Measurements from ENCODE around the gene ATF4. TPM values are rescaled to one million over a fixed set of nuclear protein-coding genes. Genes with fewer than 3 reads are reported as not detected.

The ATF4 gene
- total and polyA plus RNA-seq, 3 donors from 2014 or later, result 192 to 228 (median 227) TPM

DNA sequence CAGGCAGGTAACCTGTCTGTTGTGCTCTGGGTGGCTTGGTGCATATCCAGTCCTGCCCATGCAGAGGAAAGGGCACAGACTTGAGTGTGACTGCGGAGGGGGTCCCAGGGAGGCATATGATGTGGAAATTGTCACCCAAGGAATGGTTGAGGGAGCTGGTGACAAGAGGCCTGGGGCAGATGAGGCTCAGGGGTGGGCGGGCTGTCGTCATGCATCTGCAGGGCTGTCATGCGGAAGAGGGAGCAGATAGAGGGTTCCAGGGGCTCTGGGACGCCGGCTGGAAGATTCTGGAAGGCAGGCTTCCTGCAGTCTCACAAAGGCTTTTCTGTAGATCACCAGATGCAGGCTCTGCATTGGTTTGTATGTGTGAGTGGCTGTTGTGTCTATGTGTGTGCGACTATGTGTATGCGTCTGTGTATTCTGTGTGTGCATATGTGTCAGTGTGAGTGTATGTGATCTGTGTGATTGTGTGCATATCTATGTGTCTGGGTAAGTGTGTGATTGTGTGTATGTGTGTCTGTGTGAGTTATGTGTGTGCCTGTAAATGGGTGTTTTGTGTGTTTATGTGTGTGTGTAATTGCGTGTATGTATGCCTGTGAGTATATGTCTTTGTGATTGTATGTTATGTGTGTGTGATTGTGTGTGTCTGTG is 42.6 kb downstream of the ATF4 start:
- 82 to 83% methylated on average over 8 to 9 of the region's 9 CpGs for WGBS, 2 donors
- H3K27me3 ChIP-seq, result no peaks in the 10 kb centered on the region
- intact Hi-C loops (cut with DNase I; ENCODE audit: low total_unique reads), result no loop called here

DNA sequence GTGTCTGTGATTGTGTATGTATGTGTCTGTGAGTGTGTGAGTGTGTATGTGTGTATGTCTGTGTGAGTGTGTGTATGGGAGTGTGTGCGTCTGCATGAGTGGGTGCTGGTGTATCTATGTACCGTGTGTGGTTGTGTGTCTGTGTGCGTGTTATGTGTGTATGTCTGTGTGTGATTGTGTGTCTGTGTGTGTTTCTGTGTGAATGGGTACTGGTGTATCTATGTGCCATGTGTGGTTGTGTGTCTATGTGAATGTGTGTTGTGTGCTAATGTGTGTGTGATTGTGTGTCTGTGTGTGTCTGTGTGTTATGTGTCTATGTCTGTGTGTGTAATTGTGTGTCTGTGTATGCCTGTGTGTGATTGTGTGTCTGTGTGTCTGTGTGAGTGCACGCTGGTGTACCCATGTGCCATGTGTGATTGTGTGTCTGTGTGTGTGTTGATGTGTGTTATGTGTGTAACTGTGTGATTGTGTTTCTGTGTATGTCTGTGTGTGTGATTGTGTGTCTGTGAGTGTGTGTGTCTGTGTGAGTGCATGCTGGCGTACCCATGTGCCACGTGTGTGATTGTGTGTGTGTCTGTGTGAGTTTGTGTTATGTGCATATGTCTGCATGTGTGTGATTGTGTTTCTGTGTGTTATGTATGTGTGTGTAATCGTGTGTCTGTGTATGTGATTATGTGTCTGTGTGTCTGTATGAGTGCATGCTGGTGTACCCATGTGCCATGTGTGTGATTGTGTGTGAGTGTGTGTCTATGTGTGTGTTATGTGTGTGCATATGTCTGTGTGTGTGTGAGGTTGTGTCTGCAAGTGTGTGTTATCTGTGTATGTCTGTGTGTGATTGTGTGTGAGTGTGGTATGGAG is 43.4 kb downstream of the ATF4 start:
- H3K4me1 ChIP-seq, result peaks cover 3% of the 10 kb centered on the region
- 85 to 89% methylated on average over 7 of the region's 7 CpGs for WGBS, 2 donors
- no peaks in the 10 kb centered on the region for H3K27me3 ChIP-seq
- H3K27ac ChIP-seq, result no peak overlapping the region
- no peaks in the 10 kb centered on the region for H3K9me3 ChIP-seq
- no peaks in the 10 kb centered on the region for H3K36me3 ChIP-seq (ENCODE audit: low read depth, missing control alignments)
- no peak overlapping the region for H3K4me3 ChIP-seq
- TF ChIP-seq, protein P1, sequence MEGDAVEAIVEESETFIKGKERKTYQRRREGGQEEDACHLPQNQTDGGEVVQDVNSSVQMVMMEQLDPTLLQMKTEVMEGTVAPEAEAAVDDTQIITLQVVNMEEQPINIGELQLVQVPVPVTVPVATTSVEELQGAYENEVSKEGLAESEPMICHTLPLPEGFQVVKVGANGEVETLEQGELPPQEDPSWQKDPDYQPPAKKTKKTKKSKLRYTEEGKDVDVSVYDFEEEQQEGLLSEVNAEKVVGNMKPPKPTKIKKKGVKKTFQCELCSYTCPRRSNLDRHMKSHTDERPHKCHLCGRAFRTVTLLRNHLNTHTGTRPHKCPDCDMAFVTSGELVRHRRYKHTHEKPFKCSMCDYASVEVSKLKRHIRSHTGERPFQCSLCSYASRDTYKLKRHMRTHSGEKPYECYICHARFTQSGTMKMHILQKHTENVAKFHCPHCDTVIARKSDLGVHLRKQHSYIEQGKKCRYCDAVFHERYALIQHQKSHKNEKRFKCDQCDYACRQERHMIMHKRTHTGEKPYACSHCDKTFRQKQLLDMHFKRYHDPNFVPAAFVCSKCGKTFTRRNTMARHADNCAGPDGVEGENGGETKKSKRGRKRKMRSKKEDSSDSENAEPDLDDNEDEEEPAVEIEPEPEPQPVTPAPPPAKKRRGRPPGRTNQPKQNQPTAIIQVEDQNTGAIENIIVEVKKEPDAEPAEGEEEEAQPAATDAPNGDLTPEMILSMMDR (IDR thresholded peaks at IDR 0.05), result no peak
- no peak for TF ChIP-seq POLR2A (IDR thresholded peaks at IDR 0.05)
- no peak for DNase-seq
- intact Hi-C loops (cut with DNase I; ENCODE audit: low total_unique reads), result no loop called here

More for the DNA sequence above, 42.6 kb downstream of the ATF4 start:
- Histone ChIP-seq H3K27ac (no peak overlapping the region), H3K4me1 (peaks cover 3% of the 10 kb centered on the region), H3K9me3 (no peaks in the 10 kb centered on the region), H3K4me3 (no peak overlapping the region), H3K36me3 (ENCODE audit: low read depth, missing control alignments) (no peaks in the 10 kb centered on the region)
- TF ChIP-seq, protein P1 (IDR thresholded peaks at IDR 0.05), result no peak
- TF ChIP-seq POLR2A (IDR thresholded peaks at IDR 0.05), result no peak
- DNase-seq, result no peak

DNA sequence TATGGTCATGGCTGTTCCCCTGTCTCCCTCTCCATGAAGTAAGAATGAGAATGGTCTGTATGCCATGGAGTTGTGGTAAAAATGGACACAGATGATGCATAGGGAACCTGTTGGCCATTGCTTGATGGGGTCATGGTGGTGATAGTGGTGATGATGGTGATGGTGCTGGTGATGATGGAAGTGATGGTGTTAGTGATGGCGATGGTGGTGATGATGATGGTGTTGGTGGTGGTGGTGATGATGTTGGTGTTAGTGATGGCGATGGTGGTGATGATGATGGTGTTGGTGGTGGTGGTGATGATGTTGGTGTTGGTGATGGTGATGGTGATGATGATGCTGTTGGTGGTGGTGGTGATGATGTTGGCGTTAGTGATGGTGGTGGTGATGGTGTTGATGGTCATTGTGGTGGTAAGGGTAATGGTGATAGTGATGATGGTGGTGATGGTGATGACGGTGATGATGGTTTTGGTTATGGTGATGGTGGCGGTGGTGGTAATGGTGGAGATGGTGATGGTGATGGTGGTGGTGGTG is 45.1 kb downstream of the ATF4 start:
- H3K27ac ChIP-seq, result no peak overlapping the region
- no peaks in the 10 kb centered on the region for H3K4me1 ChIP-seq
- 94 to 97% methylated on average over 5 of the region's 5 CpGs for WGBS, 2 donors
- TF ChIP-seq, protein P1 (IDR thresholded peaks at IDR 0.05), result no peak
- no peak for TF ChIP-seq POLR2A (IDR thresholded peaks at IDR 0.05)
- H3K4me3 ChIP-seq, result no peak overlapping the region
- H3K27me3 ChIP-seq, result no peaks in the 10 kb centered on the region
- intact Hi-C loops (cut with DNase I; ENCODE audit: low total_unique reads), result no loop called here
- DNase-seq, result no peak
- H3K36me3 ChIP-seq (ENCODE audit: low read depth, missing control alignments), result no peaks in the 10 kb centered on the region
- H3K9me3 ChIP-seq, result no peaks in the 10 kb centered on the region

DNA sequence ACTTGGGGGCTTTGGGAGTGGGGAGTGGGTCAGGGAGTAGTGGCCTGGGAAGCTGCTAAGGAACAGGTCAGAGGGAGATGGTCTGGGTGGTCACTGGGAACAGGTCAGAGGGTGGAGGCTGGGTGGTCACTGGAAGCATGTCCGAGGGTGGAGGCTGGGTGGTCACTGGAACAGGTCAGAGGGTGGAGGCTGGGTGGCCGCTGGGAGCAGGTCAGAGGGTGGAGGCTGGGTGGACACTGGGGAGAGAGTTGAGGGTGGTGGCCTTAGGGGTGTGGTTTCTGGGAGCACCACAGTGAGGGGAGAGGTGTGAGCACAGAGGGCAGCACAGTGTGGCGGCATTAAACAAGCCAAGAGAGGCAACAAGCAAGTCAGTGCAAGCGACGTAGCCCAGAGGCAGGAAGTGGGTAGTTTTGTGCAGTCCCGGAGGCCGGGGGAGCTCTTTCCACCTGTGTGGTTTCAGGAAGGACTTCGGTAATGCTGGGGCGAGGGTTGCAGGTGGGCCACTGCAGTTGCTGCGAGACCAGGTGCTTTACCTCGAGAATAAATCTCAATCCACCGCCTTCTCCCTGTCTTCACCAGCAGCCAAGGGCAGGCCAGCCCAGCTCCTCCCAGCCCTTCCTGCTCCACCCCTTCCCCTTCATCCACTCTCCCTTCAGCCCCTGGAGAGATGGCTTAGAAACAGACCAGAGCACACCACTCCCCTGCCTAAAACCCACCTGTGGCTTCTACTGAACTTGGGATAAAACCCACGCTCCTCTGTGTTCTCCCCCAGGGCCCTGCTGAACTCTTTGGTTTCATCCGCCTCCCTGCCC is 47.0 kb downstream of the ATF4 start:
- TF ChIP-seq, protein P1 (IDR thresholded peaks at IDR 0.05), result no peak
- no peak for TF ChIP-seq POLR2A (IDR thresholded peaks at IDR 0.05)
- no peak for DNase-seq
- H3K4me1 ChIP-seq, result no peaks in the 10 kb centered on the region
- no peaks in the 10 kb centered on the region for H3K9me3 ChIP-seq
- no peak overlapping the region for H3K4me3 ChIP-seq
- no peaks in the 10 kb centered on the region for H3K27me3 ChIP-seq
- H3K27ac ChIP-seq, result no peak overlapping the region
- H3K36me3 ChIP-seq (ENCODE audit: low read depth, missing control alignments), result no peaks in the 10 kb centered on the region
- intact Hi-C loops (cut with DNase I; ENCODE audit: low total_unique reads), result no loop called here
- WGBS, 2 donors, result 80 to 85% methylated on average over 14 of the region's 14 CpGs

Measured in testis (tissue), 3 donors.